Subcutaneous adipose tissue (tissue), 4 donors: ENCODE measurements around the gene LMF1. TPM values are rescaled to one million over a fixed set of nuclear protein-coding genes. Genes with fewer than 3 reads are reported as not detected.

Experiments
- total RNA-seq, 4 donors: library from RNA; depleted of rRNA; stranded (reverse); fragments of >200 nt; gene quantifications; one replicate each; pipeline ENCODE4 v1.1.0, GENCODE V29; 2016
- TF ChIP-seq, protein P1 (sequence below): fragments of 450-650 bp; IDR thresholded peaks from one replicate; pipeline ENCODE4 v1.5.1; 2016; ENCODE audit warnings: low read depth, mild to moderate bottlenecking, control low read depth, antibody characterized with exemption, moderate library complexity

LMF1 gene
- total RNA-seq, 4 donors from 2014 or later = 16.0 to 30.3 (median 24.2) TPM

DNA sequence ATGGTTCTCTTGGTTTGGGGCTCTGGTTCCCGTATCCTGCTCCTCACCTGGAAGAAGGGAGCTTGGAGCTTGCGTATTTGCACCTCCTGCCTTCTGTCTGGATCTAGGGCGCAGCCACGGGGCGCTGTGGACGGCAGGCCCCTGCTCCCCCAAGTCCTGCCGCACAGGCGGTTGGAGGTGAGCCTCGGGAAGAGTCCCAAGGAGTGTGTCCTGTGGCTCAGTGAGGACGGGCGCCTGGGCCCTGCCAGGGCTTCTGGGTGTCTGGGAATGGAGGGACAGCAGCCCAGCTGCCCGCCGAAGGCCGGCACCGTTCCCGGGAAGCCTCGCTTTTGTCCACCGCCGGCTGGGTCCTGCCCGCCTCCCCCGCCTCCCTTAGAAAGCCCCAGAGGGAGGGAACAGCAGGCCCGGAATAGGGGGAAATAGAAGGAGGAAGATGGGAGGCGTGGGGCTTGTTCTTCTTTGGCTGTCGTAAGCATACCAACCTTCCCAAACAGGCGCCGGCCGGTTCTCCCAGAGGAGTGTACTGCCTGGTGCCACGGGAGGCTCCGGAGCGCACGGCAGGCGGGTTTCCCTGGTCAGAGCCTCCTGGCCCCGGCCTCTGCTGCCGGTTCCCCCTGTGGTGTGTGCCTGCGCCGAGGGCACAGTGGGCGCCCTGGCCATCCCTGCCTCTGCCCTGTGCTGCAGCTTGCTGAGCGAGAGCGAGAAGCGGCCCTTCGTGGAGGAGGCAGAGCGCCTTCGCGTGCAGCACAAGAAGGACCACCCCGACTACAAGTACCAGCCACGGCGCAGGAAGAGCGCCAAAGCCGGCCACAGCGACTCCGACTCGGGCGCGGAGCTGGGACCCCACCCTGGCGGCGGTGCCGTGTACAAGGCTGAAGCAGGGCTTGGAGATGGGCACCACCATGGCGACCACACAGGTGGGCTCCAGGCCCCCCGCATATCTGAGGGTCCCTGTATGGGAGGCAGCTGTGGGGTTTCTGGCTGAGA is 12.6 kb upstream of the LMF1 start:
- TF ChIP-seq, protein P1, sequence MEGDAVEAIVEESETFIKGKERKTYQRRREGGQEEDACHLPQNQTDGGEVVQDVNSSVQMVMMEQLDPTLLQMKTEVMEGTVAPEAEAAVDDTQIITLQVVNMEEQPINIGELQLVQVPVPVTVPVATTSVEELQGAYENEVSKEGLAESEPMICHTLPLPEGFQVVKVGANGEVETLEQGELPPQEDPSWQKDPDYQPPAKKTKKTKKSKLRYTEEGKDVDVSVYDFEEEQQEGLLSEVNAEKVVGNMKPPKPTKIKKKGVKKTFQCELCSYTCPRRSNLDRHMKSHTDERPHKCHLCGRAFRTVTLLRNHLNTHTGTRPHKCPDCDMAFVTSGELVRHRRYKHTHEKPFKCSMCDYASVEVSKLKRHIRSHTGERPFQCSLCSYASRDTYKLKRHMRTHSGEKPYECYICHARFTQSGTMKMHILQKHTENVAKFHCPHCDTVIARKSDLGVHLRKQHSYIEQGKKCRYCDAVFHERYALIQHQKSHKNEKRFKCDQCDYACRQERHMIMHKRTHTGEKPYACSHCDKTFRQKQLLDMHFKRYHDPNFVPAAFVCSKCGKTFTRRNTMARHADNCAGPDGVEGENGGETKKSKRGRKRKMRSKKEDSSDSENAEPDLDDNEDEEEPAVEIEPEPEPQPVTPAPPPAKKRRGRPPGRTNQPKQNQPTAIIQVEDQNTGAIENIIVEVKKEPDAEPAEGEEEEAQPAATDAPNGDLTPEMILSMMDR = no peak

DNA sequence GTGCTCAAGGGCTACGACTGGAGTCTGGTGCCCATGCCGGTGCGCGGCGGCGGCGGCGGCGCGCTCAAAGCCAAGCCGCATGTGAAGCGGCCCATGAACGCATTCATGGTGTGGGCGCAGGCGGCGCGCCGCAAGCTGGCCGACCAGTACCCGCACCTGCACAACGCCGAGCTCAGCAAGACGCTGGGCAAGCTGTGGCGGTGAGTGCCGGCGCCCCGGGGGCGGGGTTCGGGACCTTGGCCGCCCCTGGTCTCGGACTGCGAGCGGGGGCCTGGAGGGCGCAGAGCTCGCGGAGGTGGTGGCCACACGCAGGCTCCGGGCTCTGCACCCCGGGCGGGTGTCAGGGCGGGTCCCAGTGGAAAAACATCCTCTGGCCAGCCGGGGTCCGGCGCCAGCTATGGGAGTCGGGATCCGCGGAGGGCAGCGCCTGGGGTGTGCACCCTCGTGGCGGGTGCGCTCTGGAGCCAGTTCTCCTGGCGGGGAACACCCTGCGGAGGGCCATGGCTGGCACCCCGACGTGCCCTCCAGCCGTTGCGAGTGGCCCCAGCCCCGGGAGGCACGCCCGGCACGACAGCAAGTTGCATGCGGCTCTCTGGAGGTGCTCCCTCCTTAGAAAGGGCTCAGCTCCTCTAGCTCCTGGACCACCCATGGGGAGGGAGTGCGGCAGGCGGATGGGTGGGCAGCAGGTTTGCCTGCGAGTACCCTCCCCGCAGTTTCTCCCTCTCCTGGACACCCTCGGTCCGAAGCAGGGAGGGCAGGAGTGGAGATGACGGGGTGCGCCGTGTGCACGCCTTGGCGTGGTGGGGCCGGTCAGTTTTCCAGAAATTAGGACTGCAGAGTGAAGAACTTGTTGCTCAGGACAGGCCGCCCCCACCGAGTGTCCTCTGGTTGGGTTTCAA is 11.6 kb upstream of the LMF1 start:
- TF ChIP-seq, protein P1 = no peak

DNA sequence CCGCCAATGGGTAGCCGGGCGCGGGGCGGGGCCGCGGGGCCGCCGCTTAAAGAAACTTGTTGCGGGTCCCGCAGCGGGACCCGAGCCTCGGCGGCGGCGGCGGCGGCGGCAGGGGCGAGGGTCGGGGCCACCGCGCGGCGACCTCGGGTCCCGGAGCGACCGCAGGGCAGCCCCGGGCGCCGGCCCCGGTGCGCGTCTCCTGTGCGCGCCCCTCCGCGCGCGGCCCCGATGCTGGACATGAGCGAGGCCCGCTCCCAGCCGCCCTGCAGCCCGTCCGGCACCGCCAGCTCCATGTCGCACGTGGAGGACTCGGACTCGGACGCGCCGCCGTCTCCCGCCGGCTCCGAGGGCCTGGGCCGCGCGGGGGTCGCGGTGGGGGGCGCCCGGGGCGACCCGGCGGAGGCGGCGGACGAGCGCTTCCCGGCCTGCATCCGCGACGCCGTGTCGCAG is 10.9 kb upstream of the LMF1 start, which contains the start of gene SOX8:
Gene SOX8, plus strand, starts transcription at position 76 of the 450 bp plus-strand sequence. Its CDS starts 153 bp downstream, at position 229.
- TF ChIP-seq, protein P1 = no peak

DNA sequence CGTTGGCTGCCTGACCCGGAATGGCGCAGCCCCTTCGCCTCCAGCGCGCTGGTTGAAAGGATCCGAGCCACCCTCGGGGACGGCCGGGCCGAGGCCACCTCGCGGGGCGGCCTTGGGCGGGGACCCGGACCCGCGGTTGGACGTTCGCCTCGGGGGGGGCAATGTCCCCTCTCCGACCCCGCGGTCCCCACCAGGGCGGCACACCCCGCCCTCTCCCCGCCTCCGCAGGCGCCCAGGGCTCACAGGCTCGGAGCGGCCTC is 9.7 kb upstream of the LMF1 start:
- TF ChIP-seq, protein P1 = no peak

- TF ChIP-seq, protein P1 = no peak
These were observed 9.2 kb upstream of the LMF1 start for GRCh38 chr16:979859-980594.

DNA sequence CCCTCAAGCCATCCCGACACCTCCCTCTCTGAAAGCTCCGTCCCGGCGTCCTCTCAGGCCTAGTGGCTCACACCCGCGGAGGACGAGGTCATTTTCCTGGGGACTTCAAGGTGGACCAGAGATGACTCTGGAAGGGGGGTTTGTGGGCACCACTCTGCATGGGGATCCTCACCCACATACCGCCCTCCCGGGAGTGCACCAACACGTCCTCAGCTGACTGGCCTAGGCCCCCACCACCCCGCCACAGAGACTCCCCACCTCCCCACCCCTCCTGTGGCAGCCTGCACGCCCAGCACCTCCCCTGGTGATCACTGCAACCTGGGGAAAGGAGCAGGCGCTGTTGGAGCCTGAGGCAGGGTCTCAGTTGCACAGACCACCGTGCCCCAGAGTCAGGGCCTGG is 8.4 kb upstream of the LMF1 start:
- TF ChIP-seq, protein P1 = no peak
